ENCODE measurements around the gene HNRNPUL1.

GRCh38 chr19:41321204-41321599, 57.0 kb downstream of the HNRNPUL1 start:
- TF ChIP-seq CTCF (IDR thresholded peaks at IDR 0.05): no peak
- TF ChIP-seq POLR2A (IDR thresholded peaks at IDR 0.05): no peak

Data from vagina (tissue), 2 donors.